T47D (cell line): ENCODE measurements around the gene DMD.

Experiments
- DNase-seq, 2 experiments: peaks; one replicate each; pipeline versions ENCODE4 v3.0.0 to v3.0.0-alpha.2; 2011 to 2012; ENCODE audit warnings: low read depth in 1 of 2, low spot score in 1 of 2
- JUND ChIP-seq: IDR thresholded peaks from 2 replicates; pipeline ENCODE4 v1.6.1; 2012; ENCODE audit warnings: low read depth
- in situ Hi-C: cut with HindIII; loops from 2 replicates; pipeline ENCODE4 v1.10.0; 2016; ENCODE audit warnings: low sequenced_read_pairs, low pct_unique_long_range_greater_than_20kb

Gene DMD

GRCh38 chrX:31717474-31717873, 1493.9 kb downstream of the DMD start:
- TF ChIP-seq JUND = no peak
- in situ Hi-C loops = no loop called here
- no peak for DNase-seq

GRCh38 chrX:31715675-31716074, 1495.7 kb downstream of the DMD start:
- in situ Hi-C loops = no loop called here
- TF ChIP-seq JUND = no peak
- DNase-seq = peak in 1 of 2 experiments; percentile 3

- TF ChIP-seq JUND = no peak
- DNase-seq = no peak
- in situ Hi-C loops = no loop called here
Observed at GRCh38 chrX:31714797-31715196, 1496.6 kb downstream of the DMD start.

GRCh38 chrX:31713120-31713519, 1498.2 kb downstream of the DMD start:
- DNase-seq = no peak
- in situ Hi-C loops = no loop called here
- TF ChIP-seq JUND = no peak

- in situ Hi-C loops = no loop called here
- TF ChIP-seq JUND = no peak
- DNase-seq = no peak
Observed at GRCh38 chrX:31711166-31711565, 1500.2 kb downstream of the DMD start.

- in situ Hi-C loops = no loop called here
- no peak for DNase-seq
- no peak for TF ChIP-seq JUND
Observed at GRCh38 chrX:31708116-31708515, 1503.2 kb downstream of the DMD start.

- in situ Hi-C loops = no loop called here
- DNase-seq = no peak
- TF ChIP-seq JUND = no peak
Observed at GRCh38 chrX:31706466-31706865, 1504.9 kb downstream of the DMD start.

GRCh38 chrX:31705816-31706215, 1505.5 kb downstream of the DMD start:
- no peak for TF ChIP-seq JUND
- no peak for DNase-seq
- in situ Hi-C loops = no loop called here

- no peak for TF ChIP-seq JUND
- no peak for DNase-seq
- in situ Hi-C loops = no loop called here
Observed at GRCh38 chrX:31704938-31705337, 1506.4 kb downstream of the DMD start.

- no peak for DNase-seq
- in situ Hi-C loops = no loop called here
- TF ChIP-seq JUND = no peak
Observed at GRCh38 chrX:31702222-31702621, 1509.1 kb downstream of the DMD start.

- in situ Hi-C loops = no loop called here
- DNase-seq = no peak
- TF ChIP-seq JUND = no peak
Observed at GRCh38 chrX:31697294-31697916, 1513.9 kb downstream of the DMD start.

GRCh38 chrX:31679861-31680260, 1531.5 kb downstream of the DMD start:
- peak in 1 of 2 experiments; percentile 1 for DNase-seq
- in situ Hi-C loops = no loop called here
- no peak for TF ChIP-seq JUND

GRCh38 chrX:31670245-31670644, 1541.1 kb downstream of the DMD start:
- TF ChIP-seq JUND = no peak
- in situ Hi-C loops = no loop called here
- no peak for DNase-seq

GRCh38 chrX:31665454-31665853, 1545.9 kb downstream of the DMD start:
- no peak for TF ChIP-seq JUND
- DNase-seq = no peak
- in situ Hi-C loops = no loop called here

- in situ Hi-C loops = no loop called here
- DNase-seq = no peak
- TF ChIP-seq JUND = no peak
Observed at GRCh38 chrX:31663172-31663571, 1548.2 kb downstream of the DMD start.
